ENCODE measurements around the gene DOK6. TPM values are rescaled to one million over a fixed set of nuclear protein-coding genes. Genes with fewer than 3 reads are reported as not detected.

DOK6 gene
- total and polyA plus RNA-seq, 2 of the 13 experiments (the other 11 are each of a cell fraction or from before 2014, with no cell fraction given) = 17.0 to 17.2 TPM

DNA sequence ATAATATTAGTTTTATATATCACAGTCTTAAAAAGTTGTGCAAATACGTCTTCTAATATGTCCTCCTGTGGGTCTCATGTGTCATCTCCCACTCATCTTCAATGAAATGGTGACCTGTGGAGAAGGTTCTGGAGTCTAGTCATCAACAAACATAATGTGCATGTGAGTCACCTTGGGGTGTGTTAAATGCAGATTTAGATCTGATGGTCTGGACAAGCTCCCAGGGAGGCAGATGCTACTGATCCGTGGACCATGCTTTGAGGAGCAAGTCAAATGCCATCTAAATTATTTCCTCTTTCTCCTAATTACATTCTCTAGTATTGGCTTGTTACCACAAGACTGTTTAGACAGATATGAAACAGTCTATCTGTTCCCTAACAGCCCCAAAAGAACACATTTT, 336.0 kb downstream of the DOK6 start:
- ChIA-PET POLR2A (no interaction called here), CTCF (ENCODE audit: low intra/inter-chr PET ratio, low total read pairs) (no interaction called here)
- intact Hi-C loops (cut with micrococcal nuclease; ENCODE audit: unreplicated experiment) = no loop called here
- no TSS peak for BruUV-seq (replicated peaks)
- Histone ChIP-seq H3K4me1 (ENCODE audit: insufficient read depth, low read length) (no peaks in the 10 kb centered on the region), H4K20me1 (ENCODE audit: insufficient read depth, low read length) (no peaks in the 10 kb centered on the region), H3K9me3 (ENCODE audit: low read length) (peaks cover 7% of the 10 kb centered on the region; the same call in 1 of the 2 replicates), H3K9ac (ENCODE audit: insufficient read depth, low read depth, low read length) (no peak overlapping the region), H3K4me2 (ENCODE audit: low read depth, low read length) (no peak overlapping the region), H3K27ac (ENCODE audit: extremely low read length, insufficient read depth, low read length) (no peak overlapping the region), H3K79me2 (ENCODE audit: insufficient read depth, low read length) (no peaks in the 10 kb centered on the region), H3K4me3 (replicated peaks in 1 of 3; ENCODE audit: insufficient read depth in 1 of 3, low read depth in 2 of 3, low read length in 3 of 3) (no peak overlapping the region), H3K36me3 (replicated peaks in 1 of 2; ENCODE audit: control insufficient read depth in 1 of 2, insufficient read depth in 2 of 2, low read length in 2 of 2) (no peaks in the 10 kb centered on the region), H3K27me3 (ENCODE audit: control insufficient read depth in 1 of 2, insufficient read depth in 2 of 2, low read length in 2 of 2) (no peaks in the 10 kb centered on the region), H2AFZ (ENCODE audit: low read length) (no peak overlapping the region)
- no peak for FAIRE-seq
- TF ChIP-seq SIX1 (CRISPR knock-in tag; IDR thresholded peaks at IDR 0.05; ENCODE audit: borderline replicate concordance) (no peak), ZNF549 (CRISPR knock-in tag; IDR thresholded peaks at IDR 0.05) (no peak), EEA1 (CRISPR knock-in tag; IDR thresholded peaks at IDR 0.05; ENCODE audit: borderline replicate concordance) (no peak), CREB1 (IDR thresholded peaks at IDR 0.05) (no peak), CREB1 (CRISPR knock-in tag; IDR thresholded peaks at IDR 0.05) (no peak), THAP11 (CRISPR knock-in tag; IDR thresholded peaks at IDR 0.05) (no peak), SCMH1 (CRISPR knock-in tag; IDR thresholded peaks at IDR 0.05; ENCODE audit: borderline replicate concordance) (no peak), ARHGAP35 (CRISPR knock-in tag; IDR thresholded peaks at IDR 0.05; ENCODE audit: borderline replicate concordance) (no peak), NPAS2 (CRISPR knock-in tag; IDR thresholded peaks at IDR 0.05; ENCODE audit: borderline replicate concordance) (no peak), ZZZ3 (CRISPR knock-in tag; IDR thresholded peaks at IDR 0.05; ENCODE audit: borderline replicate concordance) (no peak)
- TF ChIP-seq, protein P1, sequence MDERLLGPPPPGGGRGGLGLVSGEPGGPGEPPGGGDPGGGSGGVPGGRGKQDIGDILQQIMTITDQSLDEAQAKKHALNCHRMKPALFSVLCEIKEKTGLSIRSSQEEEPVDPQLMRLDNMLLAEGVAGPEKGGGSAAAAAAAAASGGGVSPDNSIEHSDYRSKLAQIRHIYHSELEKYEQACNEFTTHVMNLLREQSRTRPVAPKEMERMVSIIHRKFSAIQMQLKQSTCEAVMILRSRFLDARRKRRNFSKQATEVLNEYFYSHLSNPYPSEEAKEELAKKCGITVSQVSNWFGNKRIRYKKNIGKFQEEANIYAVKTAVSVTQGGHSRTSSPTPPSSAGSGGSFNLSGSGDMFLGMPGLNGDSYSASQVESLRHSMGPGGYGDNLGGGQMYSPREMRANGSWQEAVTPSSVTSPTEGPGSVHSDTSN (CRISPR knock-in tag; IDR thresholded peaks at IDR 0.05) = no peak
- TF ChIP-seq, protein P2, sequence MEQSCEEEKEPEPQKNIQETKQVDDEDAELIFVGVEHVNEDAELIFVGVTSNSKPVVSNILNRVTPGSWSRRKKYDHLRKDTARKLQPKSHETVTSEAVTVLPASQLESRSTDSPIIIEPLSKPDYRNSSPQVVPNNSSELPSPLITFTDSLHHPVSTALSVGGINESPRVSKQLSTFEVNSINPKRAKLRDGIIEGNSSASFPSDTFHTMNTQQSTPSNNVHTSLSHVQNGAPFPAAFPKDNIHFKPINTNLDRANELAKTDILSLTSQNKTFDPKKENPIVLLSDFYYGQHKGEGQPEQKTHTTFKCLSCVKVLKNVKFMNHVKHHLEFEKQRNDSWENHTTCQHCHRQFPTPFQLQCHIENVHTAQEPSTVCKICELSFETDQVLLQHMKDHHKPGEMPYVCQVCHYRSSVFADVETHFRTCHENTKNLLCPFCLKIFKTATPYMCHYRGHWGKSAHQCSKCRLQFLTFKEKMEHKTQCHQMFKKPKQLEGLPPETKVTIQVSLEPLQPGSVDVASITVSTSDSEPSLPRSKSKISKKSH (CRISPR knock-in tag; IDR thresholded peaks at IDR 0.05; ENCODE audit: borderline replicate concordance) = no peak
- TF ChIP-seq, protein P3, sequence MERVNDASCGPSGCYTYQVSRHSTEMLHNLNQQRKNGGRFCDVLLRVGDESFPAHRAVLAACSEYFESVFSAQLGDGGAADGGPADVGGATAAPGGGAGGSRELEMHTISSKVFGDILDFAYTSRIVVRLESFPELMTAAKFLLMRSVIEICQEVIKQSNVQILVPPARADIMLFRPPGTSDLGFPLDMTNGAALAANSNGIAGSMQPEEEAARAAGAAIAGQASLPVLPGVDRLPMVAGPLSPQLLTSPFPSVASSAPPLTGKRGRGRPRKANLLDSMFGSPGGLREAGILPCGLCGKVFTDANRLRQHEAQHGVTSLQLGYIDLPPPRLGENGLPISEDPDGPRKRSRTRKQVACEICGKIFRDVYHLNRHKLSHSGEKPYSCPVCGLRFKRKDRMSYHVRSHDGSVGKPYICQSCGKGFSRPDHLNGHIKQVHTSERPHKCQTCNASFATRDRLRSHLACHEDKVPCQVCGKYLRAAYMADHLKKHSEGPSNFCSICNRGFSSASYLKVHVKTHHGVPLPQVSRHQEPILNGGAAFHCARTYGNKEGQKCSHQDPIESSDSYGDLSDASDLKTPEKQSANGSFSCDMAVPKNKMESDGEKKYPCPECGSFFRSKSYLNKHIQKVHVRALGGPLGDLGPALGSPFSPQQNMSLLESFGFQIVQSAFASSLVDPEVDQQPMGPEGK (CRISPR knock-in tag; IDR thresholded peaks at IDR 0.05) = no peak
- in situ Hi-C loops (cut with HindIII; ENCODE audit: extremely low pct_ligation_motif_present, low pct_unique_long_range_greater_than_20kb) = no loop called here
- 95% methylated on average over 2 of the region's 2 CpGs for WGBS (ENCODE audit: low lambda C conversion rate)
- DNase-seq (ENCODE audit: low spot score) = no peak
- ATAC-seq = no peak
